GM12892 (cell line): ENCODE data around the gene IGF2BP1.

Source experiments
- POLR2A ChIP-seq: IDR thresholded peaks from 2 replicates; pipeline ENCODE4 v1.6.1; 2011; ENCODE audit warnings: low read depth, low read length, control low read depth
- TAF1 ChIP-seq: IDR thresholded peaks from 2 replicates; pipeline ENCODE4 v1.6.1; 2011; ENCODE audit warnings: low read depth, mild to moderate bottlenecking, control low read depth, low read length, borderline replicate concordance

DNA sequence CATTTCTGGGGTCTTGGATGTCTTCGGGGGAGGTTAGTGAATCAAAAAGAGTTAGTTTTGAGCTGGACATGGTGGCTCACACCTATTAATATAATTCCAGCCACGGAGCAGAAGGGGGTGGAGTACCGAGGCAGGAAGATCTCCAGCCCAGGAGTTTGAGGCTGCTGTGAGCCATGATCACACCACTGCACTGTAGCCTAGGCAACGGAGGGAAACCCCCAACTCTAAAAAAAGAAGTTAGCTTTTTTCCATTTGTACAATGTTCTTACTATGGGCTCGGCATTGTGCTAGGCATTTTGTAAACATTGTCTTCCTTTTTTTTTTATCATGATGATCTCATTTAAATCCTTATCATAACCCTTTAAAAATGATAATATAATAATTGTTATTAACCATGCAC, 44.3 kb upstream of the IGF2BP1 start:
- TF ChIP-seq POLR2A (no peak), TAF1 (no peak)
